ENCODE data around the gene SEPTIN8.

DNA sequence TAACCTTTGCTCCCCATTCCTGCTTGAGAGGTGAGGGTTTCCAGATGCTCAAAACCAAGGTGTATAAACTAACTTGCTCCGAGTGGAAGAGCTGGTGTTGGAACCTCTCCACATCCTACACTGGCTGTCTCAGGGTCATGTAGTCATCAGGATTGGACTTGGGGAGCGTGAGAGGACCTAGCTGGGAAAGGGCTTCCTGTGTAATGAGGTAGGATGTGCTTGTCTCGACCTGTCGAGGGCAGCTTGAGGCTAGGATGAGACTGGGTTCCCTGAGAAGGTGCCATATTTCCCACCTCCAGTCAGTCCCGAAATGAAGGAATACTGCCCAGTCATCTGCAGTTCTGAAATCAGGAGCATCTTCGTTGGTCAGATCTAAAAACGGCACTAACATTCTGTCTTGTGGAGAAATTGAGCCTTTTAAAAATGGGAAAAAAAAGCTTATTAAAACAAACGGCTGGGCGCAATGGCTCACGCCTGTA lies 28.5 kb downstream of the SEPTIN8 start:
- TF ChIP-seq, protein P1, sequence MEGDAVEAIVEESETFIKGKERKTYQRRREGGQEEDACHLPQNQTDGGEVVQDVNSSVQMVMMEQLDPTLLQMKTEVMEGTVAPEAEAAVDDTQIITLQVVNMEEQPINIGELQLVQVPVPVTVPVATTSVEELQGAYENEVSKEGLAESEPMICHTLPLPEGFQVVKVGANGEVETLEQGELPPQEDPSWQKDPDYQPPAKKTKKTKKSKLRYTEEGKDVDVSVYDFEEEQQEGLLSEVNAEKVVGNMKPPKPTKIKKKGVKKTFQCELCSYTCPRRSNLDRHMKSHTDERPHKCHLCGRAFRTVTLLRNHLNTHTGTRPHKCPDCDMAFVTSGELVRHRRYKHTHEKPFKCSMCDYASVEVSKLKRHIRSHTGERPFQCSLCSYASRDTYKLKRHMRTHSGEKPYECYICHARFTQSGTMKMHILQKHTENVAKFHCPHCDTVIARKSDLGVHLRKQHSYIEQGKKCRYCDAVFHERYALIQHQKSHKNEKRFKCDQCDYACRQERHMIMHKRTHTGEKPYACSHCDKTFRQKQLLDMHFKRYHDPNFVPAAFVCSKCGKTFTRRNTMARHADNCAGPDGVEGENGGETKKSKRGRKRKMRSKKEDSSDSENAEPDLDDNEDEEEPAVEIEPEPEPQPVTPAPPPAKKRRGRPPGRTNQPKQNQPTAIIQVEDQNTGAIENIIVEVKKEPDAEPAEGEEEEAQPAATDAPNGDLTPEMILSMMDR (IDR thresholded peaks at IDR 0.05; ENCODE audit: borderline replicate concordance, extremely low read depth, low read length, poor library complexity, severe bottlenecking), result no peak
- TF ChIP-seq EZH2 (IDR thresholded peaks at IDR 0.05; ENCODE audit: borderline replicate concordance, low read depth, low read length, severe bottlenecking), result no peak
